Stromal cell of bone marrow (primary cell): Measurements from ENCODE around the gene WDFY4.

Source experiments
- DNase-seq: peaks from one replicate; pipeline ENCODE4 v3.0.0-alpha.2; 2012; ENCODE audit warnings: low read depth

The WDFY4 gene

DNA sequence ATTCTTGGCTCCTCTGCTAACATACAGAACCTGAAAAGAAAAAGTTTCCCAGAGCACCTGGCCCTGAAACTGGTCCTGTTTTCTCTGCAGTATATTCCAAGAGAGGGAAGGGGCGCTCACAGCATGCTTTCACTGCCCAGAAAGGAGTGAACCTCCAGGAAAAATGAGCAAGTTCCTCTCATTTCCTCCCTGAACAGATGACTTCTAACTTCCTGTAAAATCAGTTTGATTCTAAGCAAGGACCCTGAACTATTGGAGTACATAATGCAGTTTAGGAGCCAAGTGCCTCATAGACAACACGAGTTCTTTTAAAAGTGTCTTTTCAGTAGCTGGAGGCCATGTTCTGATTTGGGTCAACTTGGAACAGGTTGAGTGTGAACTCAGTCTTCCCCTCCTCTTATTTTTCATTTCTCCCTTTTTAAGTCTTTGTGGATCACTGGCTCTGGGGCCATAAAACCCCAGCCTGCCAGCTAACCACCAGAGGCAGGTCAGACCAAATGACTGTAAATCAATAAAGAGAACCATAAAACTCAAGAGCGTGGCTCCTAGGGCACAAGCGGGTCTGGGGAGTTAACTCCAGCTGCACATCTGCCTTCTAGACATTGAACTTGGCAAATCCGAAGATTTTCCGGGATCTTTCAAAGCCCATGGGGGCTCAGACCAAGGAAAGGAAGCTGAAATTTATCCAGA, 260.9 kb downstream of the WDFY4 start:
- no peak for DNase-seq

DNA sequence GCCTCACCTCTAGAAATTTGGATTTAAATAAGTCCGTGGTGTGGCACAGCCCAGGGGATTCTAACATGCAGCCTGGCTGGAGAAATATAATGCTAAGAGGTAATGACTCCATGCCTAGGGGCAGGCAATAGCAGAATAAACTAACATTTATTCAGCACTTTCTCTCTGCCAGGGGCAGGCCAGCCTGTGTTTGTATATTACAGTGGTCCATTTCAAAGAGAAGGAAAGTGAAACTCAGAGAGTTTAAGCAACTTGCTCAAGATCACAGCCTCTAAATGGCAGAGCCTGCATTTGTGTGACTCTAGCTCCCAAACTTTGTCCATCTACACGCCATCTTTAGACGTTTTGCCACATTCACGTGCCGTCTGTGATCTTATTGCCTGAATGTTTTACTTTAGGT, 261.7 kb downstream of the WDFY4 start:
- no peak for DNase-seq

DNA sequence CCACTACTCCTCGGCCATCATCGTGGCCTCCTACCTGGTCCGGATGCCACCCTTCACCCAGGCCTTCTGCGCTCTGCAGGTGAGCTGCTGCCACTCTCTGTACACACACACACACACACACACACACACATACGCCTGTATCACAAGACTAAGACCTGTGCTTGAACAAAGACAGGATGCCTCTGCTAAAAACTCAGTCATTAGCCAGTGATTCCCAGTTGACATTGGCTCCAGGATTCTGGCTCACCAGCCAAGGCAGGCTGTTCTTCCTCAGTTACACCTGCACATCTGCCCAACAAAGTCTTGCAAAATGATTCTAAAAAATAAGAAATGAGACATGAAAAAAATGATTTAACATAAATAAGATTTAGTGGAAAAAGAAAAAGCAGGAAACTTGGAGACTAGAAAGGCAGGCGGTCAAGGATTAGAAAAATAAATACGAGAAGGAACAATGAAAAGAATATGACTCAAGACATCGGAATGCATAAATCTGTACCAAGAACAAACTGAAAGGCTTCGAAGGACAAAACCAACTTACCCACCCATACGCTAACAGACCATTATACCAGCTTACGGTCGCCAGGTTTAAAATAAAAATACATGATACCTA, 262.3 kb downstream of the WDFY4 start:
- DNase-seq = no peak

DNA sequence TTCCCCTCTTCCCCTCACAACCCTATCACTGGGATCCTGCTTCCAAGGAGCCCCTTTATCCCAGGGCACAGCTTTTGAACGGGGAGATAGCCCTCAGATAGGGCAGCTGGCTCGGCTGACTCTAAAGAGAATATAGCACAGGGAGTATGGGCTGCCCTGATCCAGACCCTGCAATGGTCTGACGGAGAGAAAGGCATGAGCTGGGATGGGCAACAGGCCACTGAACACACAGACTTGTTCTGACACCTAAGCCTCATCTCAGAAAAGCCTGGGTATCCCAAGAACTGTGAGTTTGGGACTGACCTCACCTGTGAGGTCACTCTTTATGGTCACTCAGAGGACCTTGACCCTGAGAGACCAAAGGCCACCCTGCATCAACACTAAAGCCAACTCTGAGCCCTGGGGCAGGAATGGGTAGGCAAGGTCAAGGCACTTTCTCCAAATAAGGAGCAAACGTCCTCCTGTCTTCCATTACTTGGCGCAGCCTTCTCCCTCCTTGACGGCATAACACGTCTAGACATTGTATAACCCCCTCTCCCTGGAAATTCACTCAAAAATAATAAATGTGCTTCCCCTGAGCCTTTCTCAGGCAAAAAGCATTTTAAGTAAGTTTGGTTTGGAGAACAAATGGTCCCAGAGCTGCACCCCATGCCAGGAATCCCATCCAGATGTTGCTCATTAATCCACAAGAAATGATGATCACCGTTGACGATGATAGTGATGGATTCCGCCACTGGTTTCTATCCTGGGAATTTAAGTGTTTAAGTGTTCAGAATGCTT, 263.2 kb downstream of the WDFY4 start:
- DNase-seq = no peak

DNA sequence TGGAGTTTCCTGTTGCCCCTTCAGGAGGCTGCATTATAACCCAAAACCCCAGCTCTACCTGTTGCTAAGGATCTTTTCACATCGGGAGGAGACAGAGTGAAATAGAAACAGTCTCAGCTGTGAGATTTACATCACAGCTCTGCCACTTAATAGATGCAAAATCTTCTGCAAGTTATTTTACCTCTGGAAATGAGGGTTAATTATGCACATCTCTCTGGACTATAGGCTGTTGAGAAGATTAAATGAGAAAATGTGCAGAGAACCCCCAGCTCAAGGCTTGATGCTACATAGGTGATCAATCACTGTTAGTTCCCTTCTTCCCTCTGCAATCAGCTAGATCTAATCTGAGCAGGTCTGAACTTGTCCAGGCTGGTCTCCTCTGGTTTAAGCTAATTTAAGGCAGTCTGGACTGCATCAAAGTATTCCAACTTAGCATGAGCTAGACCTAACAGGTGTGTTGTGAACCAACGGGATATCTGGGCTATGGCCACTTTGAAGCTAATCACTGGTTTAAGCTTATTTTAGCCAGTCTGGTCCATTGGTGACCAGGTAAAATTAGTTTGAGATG, 263.9 kb downstream of the WDFY4 start:
- no peak for DNase-seq

DNA sequence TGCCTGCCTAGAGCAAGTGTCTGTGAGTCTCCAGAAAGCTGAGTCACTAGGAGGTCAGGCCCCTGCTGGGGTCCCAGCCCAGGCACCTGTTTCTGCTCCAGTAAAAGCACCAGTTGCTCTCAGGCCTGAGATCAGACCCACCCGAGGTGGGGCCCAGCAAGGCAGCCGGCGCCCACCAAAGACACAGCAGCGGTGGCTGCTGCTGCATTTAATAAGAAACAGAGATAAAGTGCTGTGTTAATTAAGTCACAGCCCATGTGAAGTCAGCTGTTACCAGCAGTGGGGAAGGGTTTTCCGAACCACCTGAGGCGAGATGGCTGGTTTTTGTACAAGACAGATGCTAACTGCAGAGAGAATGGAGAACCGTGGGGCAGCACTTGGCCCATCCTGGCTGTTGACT, 267.0 kb downstream of the WDFY4 start:
- DNase-seq = no peak

DNA sequence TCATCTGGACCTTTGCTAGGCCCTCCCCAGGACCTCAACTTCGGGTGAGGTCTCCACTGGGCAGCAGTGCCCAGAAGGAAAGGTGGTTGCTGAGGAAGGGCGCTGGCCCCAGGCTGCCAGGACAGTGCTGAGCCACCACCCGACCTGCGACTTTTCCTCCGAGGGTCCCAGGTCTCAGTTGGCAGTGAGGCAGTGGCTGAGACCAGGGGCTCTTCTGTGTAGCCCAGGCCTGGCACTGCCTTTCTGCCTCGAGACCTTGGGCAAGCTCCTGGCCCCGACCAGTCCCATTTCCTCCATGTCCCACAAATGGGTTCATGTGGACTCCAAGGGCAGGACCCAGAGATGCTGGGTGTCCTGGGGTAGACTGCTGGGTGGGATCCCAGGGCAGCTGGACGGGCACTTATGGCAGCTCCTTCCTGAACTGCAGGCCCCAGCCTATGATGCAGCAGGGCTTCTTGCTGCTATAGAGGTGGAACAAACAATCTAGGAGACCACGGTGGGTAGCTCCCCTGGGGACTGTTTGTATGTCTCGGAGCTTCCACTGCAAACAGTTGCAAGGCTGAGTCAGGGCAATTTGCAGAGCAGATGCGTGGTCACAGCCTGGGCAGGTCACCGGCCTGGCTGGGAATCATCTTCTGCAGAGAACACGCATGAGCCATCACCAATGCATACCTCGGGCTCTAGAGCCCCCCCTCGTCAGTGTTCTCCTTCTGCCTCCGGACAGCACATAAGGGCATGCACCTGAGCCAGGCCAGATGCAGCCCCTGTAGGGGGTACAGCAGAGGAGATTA, 272.9 kb downstream of the WDFY4 start:
- DNase-seq = no peak

DNA sequence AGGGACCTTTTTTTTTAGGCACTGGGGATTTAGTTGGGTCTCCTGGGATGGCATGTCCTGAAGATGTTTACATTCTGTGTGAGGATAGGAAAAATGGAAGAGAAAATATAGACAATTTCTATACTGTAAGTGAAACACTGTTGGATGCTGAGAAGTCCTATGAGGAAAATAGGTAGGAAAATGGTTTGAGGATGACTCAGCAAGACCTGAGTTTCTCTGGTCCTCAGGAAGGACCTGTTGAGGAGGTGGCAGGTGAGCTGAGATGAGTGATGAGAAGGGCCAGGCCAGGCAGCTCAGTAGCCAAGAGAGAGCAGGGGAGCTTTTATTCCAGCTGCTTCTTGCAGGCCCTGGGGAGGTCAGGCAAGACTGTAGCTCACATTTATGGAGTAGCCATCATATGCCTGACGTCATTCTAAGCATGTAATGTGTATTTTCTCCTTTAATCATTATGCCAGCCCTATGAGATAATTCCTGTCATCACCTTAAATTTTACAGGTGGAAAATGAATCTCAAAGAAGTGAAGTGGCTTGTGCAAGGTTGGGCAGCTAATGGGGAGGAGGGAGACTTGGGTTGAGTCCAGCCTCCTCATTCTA, 274.0 kb downstream of the WDFY4 start:
- no peak for DNase-seq

DNA sequence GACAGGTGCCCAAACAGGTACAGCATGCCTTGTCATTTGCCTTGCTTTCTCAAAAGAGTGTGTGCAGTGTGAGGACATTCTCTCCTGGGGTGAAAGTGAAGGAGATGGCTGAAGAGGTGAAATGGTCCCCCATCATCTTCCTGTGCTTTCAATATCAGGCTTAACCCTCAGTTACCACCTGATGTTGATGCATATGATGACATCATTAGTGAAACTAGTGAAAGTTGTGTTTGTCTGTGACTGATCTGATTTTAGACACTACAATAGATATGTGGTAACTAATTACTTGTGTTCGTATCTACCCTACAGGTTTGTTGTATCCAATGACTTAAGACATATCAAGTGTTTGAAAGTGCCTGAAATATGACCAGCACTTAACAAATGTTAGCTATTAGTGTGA, 279.4 kb downstream of the WDFY4 start:
- no peak for DNase-seq

DNA sequence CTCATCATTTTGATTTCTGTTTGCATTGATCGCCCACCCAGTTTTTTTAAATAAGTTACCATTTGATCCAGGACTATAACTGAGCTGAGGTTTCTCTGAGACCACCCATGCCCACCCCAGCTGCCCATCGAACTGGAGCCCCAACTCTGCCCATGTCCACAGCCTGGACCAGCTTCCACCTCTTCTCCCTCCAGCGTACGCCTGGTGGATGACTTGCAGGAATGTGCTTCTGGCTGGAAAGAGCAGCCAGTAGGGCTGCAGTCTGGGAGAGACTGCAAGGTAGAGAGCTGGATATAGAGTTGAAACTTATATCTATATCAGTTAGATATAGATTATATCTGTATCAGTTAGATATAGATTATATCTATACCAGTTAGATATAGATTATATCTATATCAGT, 280.8 kb downstream of the WDFY4 start:
- no peak for DNase-seq

DNA sequence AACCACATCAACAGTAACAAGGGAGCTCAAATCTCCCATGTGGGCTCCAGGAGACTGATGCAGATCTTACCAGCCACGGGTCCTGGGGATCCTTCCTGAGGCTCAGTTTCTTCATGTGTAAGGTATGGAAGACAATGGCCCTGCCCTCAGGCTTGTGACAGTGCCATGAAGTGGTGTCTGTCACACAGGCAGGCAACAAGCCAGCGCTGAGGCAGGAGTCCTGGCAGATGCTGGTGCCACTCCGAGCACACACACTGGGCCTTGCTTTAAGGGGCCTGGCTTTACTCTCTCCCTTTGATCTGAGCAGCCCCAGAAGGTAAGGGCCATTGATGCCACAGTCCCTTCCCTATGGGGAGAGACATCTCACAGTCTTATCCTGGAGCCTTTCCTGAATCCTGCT, 283.4 kb downstream of the WDFY4 start:
- DNase-seq = no peak

DNA sequence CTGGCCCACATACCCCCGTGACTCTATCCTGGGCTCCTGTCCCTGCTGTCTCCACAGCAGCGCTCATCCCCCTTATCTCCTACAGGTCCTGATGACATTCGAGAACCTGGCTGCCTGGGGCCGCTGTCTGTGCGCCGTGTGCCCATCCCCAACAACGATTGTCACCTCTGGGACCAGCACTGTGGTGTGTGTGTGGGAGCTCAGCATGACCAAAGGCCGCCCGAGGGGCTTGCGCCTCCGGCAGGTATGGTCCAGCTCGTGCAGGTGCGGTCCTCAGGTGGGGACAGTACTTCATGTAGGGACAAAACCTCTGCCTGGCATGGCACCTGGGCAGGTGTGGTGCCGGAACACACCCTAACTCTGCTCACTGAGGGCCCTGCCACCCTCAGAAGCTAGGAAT, 285.4 kb downstream of the WDFY4 start:
- no peak for DNase-seq

DNA sequence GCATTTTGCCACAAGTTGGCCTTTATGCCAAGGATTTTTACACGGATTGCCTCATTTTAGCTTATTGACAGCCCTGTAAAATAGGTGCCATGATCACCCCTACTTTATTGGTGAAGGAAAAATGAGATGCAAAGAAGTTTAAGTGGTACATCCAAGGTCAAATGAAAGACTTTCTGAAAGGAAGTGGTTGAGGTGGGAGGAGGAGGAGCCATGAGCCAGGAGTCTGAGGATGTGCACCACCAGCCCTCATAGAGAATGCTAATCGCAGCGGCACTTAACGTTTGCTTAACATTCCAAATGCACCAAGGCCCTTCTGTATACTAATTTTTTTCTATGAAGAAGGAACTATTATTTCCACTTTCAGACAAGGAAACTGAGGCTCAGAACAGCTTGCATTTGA, 286.0 kb downstream of the WDFY4 start:
- DNase-seq = no peak

DNA sequence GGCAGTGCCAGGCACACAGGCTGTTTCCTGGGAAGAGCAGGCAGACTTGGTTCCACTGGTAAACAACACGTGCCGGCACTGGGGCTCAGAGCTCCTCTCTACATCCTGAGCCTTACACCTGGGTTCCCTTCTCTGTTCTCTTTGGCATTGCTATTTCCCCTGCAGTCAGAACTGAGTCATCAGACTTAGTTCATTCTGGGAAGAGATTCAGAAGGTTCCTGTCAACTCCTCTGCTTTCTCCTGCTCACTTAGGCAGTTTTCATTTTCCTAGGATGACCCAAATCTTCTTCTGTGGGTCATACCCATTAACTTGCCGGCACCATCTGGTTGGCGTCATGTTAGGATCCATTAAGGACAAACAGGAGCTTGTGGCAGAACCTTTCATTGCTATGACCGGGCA, 288.4 kb downstream of the WDFY4 start:
- DNase-seq = no peak

DNA sequence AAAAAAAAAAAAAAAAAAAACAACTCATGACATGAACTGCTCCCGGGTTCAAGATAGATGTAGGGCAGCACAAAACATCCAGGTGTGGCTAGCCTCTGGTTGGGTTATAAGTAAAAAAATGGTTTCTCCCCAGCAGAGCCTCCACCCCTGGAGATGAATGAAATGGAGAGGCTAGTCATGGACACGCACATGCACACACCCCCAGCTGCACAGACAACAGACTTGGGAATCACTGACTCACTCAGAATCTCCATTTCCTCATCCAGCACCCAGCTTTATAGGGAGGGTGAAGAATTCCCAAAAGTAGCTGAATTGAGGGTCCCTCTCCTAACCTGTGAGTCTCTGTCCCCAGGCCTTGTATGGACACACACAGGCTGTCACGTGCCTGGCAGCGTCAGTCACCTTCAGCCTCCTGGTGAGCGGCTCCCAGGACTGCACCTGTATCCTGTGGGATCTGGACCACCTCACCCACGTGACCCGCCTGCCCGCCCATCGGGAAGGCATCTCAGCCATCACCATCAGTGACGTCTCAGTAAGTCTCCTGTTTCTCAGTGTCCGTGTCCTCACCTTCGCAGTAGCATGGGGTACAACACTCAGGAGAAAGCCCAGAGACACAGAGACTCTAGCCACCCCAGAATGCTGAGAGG, 290.0 kb downstream of the WDFY4 start:
- no peak for DNase-seq

DNA sequence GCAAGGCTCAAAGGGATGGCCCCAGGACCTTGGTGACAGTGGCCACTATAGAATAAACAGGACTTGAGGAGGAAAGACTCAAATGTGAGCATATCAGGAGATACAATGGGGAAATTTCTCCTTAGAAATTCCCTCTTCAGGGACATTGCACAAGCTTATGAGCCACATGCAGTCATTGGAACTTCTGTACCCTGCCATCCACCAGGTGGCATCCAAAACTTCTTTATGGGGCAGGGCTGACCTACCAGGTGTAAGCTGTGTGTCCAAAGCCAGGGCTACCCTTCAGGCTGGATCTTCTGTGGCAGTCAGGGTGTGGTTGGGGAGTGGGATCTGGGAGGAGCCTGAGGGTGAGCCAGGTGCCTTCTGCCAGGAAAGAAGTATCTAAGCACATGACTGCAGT, 291.5 kb downstream of the WDFY4 start:
- DNase-seq = no peak

DNA sequence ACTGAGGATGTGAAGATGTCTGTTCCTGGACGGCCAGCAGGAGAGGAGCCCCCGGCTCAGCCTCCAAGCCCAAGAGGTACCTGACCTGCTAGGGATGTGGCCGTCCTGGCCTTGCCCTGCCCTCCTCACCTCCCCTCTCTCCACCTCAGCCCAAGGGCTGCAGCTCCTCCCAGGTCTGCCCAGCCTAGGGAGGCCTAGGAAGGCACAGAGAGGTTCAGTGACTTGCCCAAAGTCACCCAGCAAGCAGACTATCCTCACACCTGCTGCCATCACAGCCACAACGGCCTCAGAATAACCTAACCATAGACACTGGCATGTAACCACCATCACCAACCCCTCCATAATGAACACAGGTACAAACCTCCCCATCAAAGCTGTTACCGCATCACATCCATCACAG, 293.6 kb downstream of the WDFY4 start:
- no peak for DNase-seq

DNA sequence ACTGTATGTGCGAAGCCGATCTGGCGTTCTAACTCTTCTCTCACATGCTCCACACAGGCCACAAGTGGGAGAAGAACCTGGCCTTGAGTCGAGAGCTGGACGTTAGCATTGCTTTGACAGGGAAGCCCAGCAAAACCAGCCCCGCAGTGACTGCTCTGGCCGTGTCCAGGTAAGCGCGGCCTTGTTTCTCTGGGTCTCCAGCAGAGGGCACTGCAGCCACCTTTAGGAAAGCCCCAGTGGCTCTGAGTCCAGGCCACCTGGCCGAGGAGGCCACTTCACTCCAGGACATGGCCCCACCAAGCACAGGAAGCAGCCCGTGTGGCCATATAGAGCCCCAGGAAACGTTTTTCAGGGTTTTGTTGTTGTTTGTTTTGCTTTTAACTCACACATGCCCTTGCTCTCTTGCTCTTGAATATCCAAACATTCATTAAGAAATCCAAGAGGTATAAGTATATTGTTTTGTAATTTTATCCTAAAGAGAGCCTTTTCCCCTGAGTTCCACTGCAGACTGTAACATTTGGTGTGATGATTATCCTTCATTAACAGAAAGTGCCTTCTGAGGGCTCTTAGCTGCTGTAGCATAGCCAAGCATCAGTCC, 296.7 kb downstream of the WDFY4 start:
- DNase-seq = no peak

DNA sequence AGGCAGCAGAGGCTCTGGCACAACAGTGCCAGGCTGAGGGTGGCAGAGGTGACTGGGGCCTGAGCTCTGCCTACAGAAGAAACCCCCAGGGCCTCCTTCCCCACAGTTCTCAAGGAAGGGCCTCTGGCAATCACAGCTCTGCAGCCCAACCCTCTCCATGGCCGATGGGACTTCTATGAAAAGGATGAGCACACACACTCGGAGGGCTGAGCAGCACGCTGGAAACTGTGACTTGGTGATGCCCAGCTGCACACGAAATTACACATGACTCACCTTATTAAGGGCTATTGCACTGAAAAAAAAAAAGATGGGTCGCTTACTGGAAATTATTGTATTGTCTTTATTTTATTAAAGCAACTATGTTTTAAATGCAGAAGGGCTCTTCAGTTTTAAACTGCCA, 297.9 kb downstream of the WDFY4 start:
- no peak for DNase-seq

DNA sequence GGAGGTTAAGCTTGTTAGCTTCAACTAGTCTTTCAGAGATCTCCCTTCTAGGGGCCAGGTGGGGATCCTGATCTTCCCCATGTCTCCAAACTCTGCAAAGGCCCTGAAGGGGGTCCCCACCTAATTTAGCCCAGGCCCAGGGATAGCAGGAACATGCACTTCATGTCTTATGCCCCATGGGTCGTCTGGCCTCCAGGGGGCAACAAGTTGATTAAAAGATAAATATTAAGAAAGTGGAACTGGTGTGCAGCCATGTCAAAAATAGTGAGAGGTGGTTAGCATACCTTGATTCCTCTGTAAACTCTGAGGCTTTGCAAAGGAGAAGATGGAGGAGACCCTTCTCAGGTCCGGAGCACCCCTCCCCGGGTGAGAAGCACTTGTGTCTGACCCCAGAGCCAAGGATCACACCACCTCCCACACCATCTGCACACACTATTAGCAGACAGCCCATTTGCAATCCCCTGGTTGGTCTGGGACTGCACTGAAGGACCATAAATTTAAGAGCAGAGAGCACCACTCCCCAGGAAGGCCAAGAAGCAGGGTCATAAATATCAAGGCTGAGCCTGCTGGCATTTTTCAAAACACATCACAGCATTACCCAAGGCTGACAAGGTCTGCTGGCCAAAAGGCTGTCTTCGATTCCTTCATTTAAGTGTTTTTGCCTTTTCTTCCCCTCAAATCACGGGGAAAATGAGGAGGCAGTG, 299.1 kb downstream of the WDFY4 start:
- no peak for DNase-seq
